Left lung (tissue), 10 donors: ENCODE measurements around the gene TMEM212. TPM values are rescaled to one million over a fixed set of nuclear protein-coding genes. Genes with fewer than 3 reads are reported as not detected.

Experiments used
- ATAC-seq: fragments of 200-7000 bp; cut with Tn5 transposase; one replicate; pipeline ENCODE4 v1.9.1; 2020; ENCODE audit warnings: moderate library complexity
- DNase-seq, 4 donors: peaks; one replicate each; pipeline ENCODE4 v3.0.0-alpha.2; 2013 to 2020
- H3K27ac ChIP-seq, 2 donors: fragments of 200-600 bp; sonication (generic) in 1 of 2; one replicate each; pipeline versions ENCODE4 v1.5.0 to v1.8.0; 2020 to 2021
- H3K27me3 ChIP-seq, 2 donors: fragments of 200-600 bp; sonication (generic) in 1 of 2; one replicate each; pipeline versions ENCODE4 v1.5.0 to v1.8.0; 2020 to 2021
- H3K36me3 ChIP-seq, 2 donors: fragments of 200-600 bp; sonication (generic) in 1 of 2; one replicate each; pipeline versions ENCODE4 v1.5.0 to v1.8.0; 2020 to 2021
- H3K4me1 ChIP-seq, 2 donors: fragments of 200-600 bp; one replicate each; pipeline ENCODE4 v1.8.0; 2021
- H3K4me3 ChIP-seq, 2 donors: fragments of 200-600 bp; sonication (generic) in 1 of 2; one replicate each; pipeline versions ENCODE4 v1.5.0 to v1.8.0; 2020 to 2021; ENCODE audit warnings: mild to moderate bottlenecking in 1 of 2
- H3K9me3 ChIP-seq, 2 donors: fragments of 200-600 bp; sonication (generic) in 1 of 2; one replicate each; pipeline versions ENCODE4 v1.5.0 to v1.8.0; 2020 to 2021
- CTCF ChIP-seq, 2 donors: fragments of 200-600 bp; sonication (generic) in 1 of 2; IDR thresholded peaks; one replicate each; pipeline versions ENCODE4 v1.5.0 to v1.8.0; 2021; ENCODE audit warnings: antibody characterized with exemption in 2 of 2
- intact Hi-C, 2 donors: fragments of 100-400 bp; cut with DNase I; formaldehyde crosslinking; loops; one replicate each; pipeline versions ENCODE4 v1.11.2 to v1.14.2; 2022
- polyA plus RNA-seq, 6 donors: library from polyadenylated mRNA; unstranded; fragments of 120-200 nt; gene quantifications; one replicate each; pipeline ENCODE4 v1.2.1, GENCODE V29; 2013; ENCODE audit not compliant: insufficient read length in 6 of 6
- total RNA-seq, 2 donors: library from RNA; stranded (reverse); fragmentation: NEBNext Ultra II Directional; extraction: Animal tissue kit (Norgen Biotek cat#: 25700); gene quantifications; one replicate each; pipeline ENCODE4 v1.2.1, GENCODE V29; 2021
- donor health status: DM: no; HTN: yes; CAD: no.
- donor health status: DM: no; HTN: no; CAD: no.

TMEM212 gene
- total and polyA plus RNA-seq, 8 donors: 0.50 to 6.2 (median 3.2) TPM; not detected in 1

- TF ChIP-seq CTCF (IDR thresholded peaks at IDR 0.05): no peak
- intact Hi-C loops: no loop called here
- Histone ChIP-seq H3K27ac (no peak overlapping the region), H3K4me1 (peaks cover 5 to 22% of the 10 kb centered on the region in 2 donors), H3K4me3 (no peak overlapping the region), H3K27me3 (no peaks in the 10 kb centered on the region), H3K9me3 (no peaks in the 10 kb centered on the region), H3K36me3 (no peaks in the 10 kb centered on the region)
- DNase-seq (no peak), ATAC-seq (no peak)
These were observed 22.1 kb upstream of the TMEM212 start for GRCh38 chr3:171821044-171821443.

GRCh38 chr3:171821778-171822358 lies 21.3 kb upstream of the TMEM212 start:
- no peak for ATAC-seq

GRCh38 chr3:171822431-171823106 lies 20.6 kb upstream of the TMEM212 start:
- Histone ChIP-seq H3K27ac (no peak overlapping the region), H3K36me3 (no peaks in the 10 kb centered on the region), H3K4me1 (peaks cover 5 to 24% of the 10 kb centered on the region in 2 donors), H3K9me3 (no peaks in the 10 kb centered on the region), H3K4me3 (no peak overlapping the region), H3K27me3 (no peaks in the 10 kb centered on the region)
- ATAC-seq: no peak
- intact Hi-C loops: no loop called here
- DNase-seq: no peak
- TF ChIP-seq CTCF (IDR thresholded peaks at IDR 0.05): no peak

More at GRCh38 chr3:171821778-171822358, 21.3 kb upstream of the TMEM212 start:
- no peak overlapping the region for H3K27ac ChIP-seq
- H3K4me1 ChIP-seq: peaks cover 5 to 22% of the 10 kb centered on the region in 2 donors
- no peak for TF ChIP-seq CTCF (IDR thresholded peaks at IDR 0.05)
- no peaks in the 10 kb centered on the region for H3K9me3 ChIP-seq
- H3K36me3 ChIP-seq: no peaks in the 10 kb centered on the region
- DNase-seq: no peak
- no peaks in the 10 kb centered on the region for H3K27me3 ChIP-seq
- intact Hi-C loops: no loop called here
- H3K4me3 ChIP-seq: no peak overlapping the region

- Histone ChIP-seq H3K4me1 (peaks cover 5 to 38% of the 10 kb centered on the region in 2 donors), H3K4me3 (no peak overlapping the region), H3K9me3 (no peaks in the 10 kb centered on the region), H3K27me3 (no peaks in the 10 kb centered on the region), H3K36me3 (no peaks in the 10 kb centered on the region), H3K27ac (no peak overlapping the region)
- ATAC-seq (peak; percentile 31), DNase-seq (peak in 1 of 4 donors; percentile 59)
- intact Hi-C loops: no loop called here
- TF ChIP-seq CTCF (IDR thresholded peaks at IDR 0.05): no peak
These were observed 19.0 kb upstream of the TMEM212 start for GRCh38 chr3:171824116-171824515.

- peaks cover 5 to 45% of the 10 kb centered on the region in 2 donors for H3K4me1 ChIP-seq
- no peak overlapping the region for H3K4me3 ChIP-seq
- no peaks in the 10 kb centered on the region for H3K9me3 ChIP-seq
- H3K27ac ChIP-seq: peak overlapping the region in 1 of 2 donors; percentile 21
- DNase-seq: no peak
- H3K27me3 ChIP-seq: no peaks in the 10 kb centered on the region
- no peak for TF ChIP-seq CTCF (IDR thresholded peaks at IDR 0.05)
- no peaks in the 10 kb centered on the region for H3K36me3 ChIP-seq
- no peak for ATAC-seq
- intact Hi-C loops: no loop called here
These were observed 18.3 kb upstream of the TMEM212 start for GRCh38 chr3:171824824-171825221.
